ENCODE results near the gene PPP2R5A.

PPP2R5A gene

GRCh38 chr1:212346601-212347000, 61.4 kb downstream of the PPP2R5A start:
- peaks cover 8% of the 10 kb centered on the region for H3K4me1 ChIP-seq
- no peaks in the 10 kb centered on the region; the same call in 1 of the 2 replicates for H4K20me1 ChIP-seq
- no peak for TF ChIP-seq Cebpa-rat (IDR thresholded peaks at IDR 0.05)
- H3K36me3 ChIP-seq: peaks cover 79% of the 10 kb centered on the region
- no peak overlapping the region for H3K4me3 ChIP-seq
- no peak overlapping the region for H3K4me2 ChIP-seq
- H3K9ac ChIP-seq: no peak overlapping the region
- no peaks in the 10 kb centered on the region for H3K9me3 ChIP-seq
- H3K27ac ChIP-seq: no peak overlapping the region
- no peaks in the 10 kb centered on the region for H3K27me3 ChIP-seq

DNA sequence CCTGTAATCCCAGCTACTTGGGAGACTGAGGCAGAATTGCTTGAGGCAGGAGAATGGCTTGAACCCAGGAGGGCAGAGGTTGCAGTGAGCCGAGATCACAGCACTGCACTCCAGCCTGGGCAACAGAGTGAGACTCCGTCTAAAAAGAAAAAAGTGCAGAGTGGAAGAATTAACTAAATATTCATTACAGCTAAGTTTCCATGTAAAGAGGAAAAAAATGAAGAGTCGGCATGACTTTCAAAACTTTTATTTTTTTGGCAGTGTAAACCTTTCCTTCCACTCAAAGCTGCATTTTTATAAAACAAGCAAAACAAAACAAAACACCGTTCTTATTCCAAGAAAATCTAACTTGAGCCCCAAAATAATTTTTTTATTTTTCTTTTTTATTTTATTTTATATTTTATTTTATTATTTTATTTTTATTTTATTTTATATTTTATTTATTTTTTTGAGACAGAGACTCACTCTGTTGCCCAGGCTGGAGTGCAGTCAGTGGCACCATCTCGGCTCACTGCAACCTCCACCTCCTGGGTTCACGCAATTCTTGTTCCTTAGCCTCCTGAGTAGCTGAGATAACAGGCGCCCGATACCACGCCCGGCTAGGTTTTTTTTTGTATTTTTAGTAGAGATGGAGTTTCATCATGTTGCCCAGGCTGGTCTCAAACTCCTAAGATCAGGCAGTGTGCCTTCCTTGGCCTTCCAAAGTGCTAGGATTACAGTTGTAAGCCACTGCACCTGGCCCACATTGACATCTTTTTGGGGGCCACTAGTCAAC, 66.6 kb downstream of the PPP2R5A start:
- H3K27ac ChIP-seq: no peak overlapping the region
- H3K36me3 ChIP-seq: peaks cover 78% of the 10 kb centered on the region
- TF ChIP-seq Cebpa-rat (IDR thresholded peaks at IDR 0.05): no peak
- H3K9me3 ChIP-seq: no peaks in the 10 kb centered on the region
- H3K27me3 ChIP-seq: no peaks in the 10 kb centered on the region
- no peaks in the 10 kb centered on the region for H4K20me1 ChIP-seq
- H3K4me1 ChIP-seq: peaks cover 17% of the 10 kb centered on the region
- H3K9ac ChIP-seq: no peak overlapping the region
- H3K4me3 ChIP-seq: no peak overlapping the region
- no peak overlapping the region for H3K4me2 ChIP-seq

DNA sequence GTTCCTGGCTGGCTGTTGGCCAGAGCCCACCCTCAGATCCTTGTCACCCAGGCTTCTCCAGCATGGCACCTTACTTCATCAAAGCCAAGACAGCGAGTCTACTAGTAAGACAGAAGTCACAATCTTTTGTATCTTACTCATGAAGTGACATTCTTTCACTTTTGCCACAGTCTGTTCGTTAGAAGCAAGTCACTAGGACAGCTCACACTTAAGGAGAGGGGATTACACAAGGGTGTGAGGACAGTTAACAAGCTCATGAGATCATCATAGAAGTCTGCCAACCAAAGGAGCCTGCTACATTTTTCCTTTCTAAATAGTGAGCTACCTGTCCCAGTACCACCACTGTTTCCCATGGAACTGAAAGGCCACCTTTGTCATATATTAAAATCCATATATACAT, 68.0 kb downstream of the PPP2R5A start:
- no peak overlapping the region for H3K4me2 ChIP-seq
- no peaks in the 10 kb centered on the region for H4K20me1 ChIP-seq
- H3K4me1 ChIP-seq: peaks cover 31% of the 10 kb centered on the region
- H3K9me3 ChIP-seq: no peaks in the 10 kb centered on the region
- H3K27me3 ChIP-seq: no peaks in the 10 kb centered on the region
- TF ChIP-seq Cebpa-rat (IDR thresholded peaks at IDR 0.05): no peak
- no peak overlapping the region for H3K27ac ChIP-seq
- H3K36me3 ChIP-seq: peaks cover 75% of the 10 kb centered on the region
- H3K4me3 ChIP-seq: no peak overlapping the region
- no peak overlapping the region for H3K9ac ChIP-seq

DNA sequence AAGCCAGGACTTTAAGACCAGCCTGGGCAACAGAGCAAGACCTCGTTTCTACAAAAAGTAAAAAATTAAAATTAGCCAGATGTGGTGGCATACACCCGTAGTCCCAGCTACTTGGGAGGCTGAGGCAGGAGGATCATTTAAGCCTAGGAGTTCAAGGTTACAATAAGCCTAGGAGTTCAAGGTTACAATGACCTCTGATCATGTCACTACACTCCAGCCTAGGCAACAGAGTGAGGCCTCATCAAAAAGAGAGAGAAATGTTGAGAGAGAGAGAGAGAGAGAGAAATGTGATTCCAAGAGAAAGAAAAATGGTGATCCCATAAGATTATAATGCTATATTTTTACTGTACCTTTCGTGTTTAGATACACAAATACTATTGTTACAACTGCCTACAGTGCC, 69.3 kb downstream of the PPP2R5A start:
- Histone ChIP-seq H3K4me2 (no peak overlapping the region), H3K27me3 (no peaks in the 10 kb centered on the region), H3K27ac (no peak overlapping the region), H3K4me3 (no peak overlapping the region), H3K9me3 (no peaks in the 10 kb centered on the region), H3K36me3 (peaks cover 73% of the 10 kb centered on the region), H3K9ac (no peak overlapping the region), H4K20me1 (no peaks in the 10 kb centered on the region), H3K4me1 (peaks cover 44% of the 10 kb centered on the region)
- TF ChIP-seq Cebpa-rat (IDR thresholded peaks at IDR 0.05): no peak

DNA sequence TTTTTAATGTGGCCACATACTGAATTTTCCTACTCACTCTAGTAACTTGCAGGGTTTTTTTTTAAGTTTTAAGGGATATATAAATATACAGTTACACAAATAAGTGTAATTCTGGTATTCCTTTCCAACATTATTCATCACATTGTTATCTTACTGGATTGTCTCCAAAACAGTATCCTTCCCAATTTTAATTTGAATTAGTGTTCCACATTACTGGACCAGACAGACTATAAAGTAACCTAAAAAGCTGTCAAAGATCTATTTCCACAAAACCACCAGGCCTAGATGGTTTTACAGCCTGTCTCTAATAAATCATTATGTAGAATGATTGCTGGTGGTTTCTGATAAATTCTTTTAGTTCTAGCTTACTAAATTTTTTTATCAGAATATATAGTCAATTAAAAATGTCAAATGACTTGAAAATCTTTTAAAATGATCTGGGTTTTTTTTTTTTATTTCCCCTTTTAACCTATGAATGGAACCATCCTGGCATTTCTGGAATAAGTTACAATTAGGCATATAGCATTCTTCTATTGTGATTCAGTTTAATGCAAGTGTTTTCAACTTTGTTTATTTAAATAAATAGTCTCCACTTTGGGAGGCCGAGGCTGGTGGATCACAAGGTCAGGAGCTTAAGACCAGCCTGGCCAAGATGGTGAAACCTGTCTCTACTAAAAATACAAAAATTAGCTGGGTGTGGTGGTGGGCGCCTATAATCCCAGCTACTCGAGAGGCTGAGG, 70.2 kb downstream of the PPP2R5A start:
- peaks cover 43% of the 10 kb centered on the region for H3K4me1 ChIP-seq
- no peaks in the 10 kb centered on the region for H4K20me1 ChIP-seq
- H3K36me3 ChIP-seq: peaks cover 71% of the 10 kb centered on the region
- H3K27me3 ChIP-seq: no peaks in the 10 kb centered on the region
- TF ChIP-seq Cebpa-rat (IDR thresholded peaks at IDR 0.05): no peak
- no peaks in the 10 kb centered on the region for H3K9me3 ChIP-seq
- no peak overlapping the region for H3K4me3 ChIP-seq
- no peak overlapping the region for H3K27ac ChIP-seq
- H3K4me2 ChIP-seq: no peak overlapping the region
- no peak overlapping the region for H3K9ac ChIP-seq

- Histone ChIP-seq H3K36me3 (peaks cover 76% of the 10 kb centered on the region), H3K4me1 (peaks cover 51% of the 10 kb centered on the region), H3K4me3 (no peak overlapping the region), H3K27ac (no peak overlapping the region), H3K27me3 (no peaks in the 10 kb centered on the region), H4K20me1 (no peaks in the 10 kb centered on the region), H3K4me2 (no peak overlapping the region), H3K9me3 (no peaks in the 10 kb centered on the region), H3K9ac (no peak overlapping the region)
- no peak for TF ChIP-seq Cebpa-rat (IDR thresholded peaks at IDR 0.05)
Observed at GRCh38 chr1:212359794-212360479, 74.7 kb downstream of the PPP2R5A start.

- Histone ChIP-seq H3K9ac (no peak overlapping the region), H3K27me3 (no peaks in the 10 kb centered on the region), H3K9me3 (peaks cover 8% of the 10 kb centered on the region), H3K4me3 (no peak overlapping the region), H3K36me3 (peaks cover 99% of the 10 kb centered on the region), H4K20me1 (peaks cover 11% of the 10 kb centered on the region), H3K27ac (no peak overlapping the region), H3K4me1 (peaks cover 15% of the 10 kb centered on the region), H3K4me2 (no peak overlapping the region)
- no peak for TF ChIP-seq Cebpa-rat (IDR thresholded peaks at IDR 0.05)
Observed at GRCh38 chr1:212364985-212365384, 79.8 kb downstream of the PPP2R5A start.

- Histone ChIP-seq H3K27me3 (no peaks in the 10 kb centered on the region), H4K20me1 (peaks cover 11% of the 10 kb centered on the region), H3K4me2 (no peak overlapping the region), H3K4me1 (peaks cover 7% of the 10 kb centered on the region), H3K4me3 (no peak overlapping the region), H3K36me3 (peaks cover 99% of the 10 kb centered on the region), H3K27ac (peak overlapping the region; percentile 26; the same call in 1 of the 2 replicates), H3K9ac (no peak overlapping the region), H3K9me3 (peaks cover 8% of the 10 kb centered on the region)
- TF ChIP-seq Cebpa-rat (IDR thresholded peaks at IDR 0.05): no peak
Observed at GRCh38 chr1:212366901-212367300, 81.7 kb downstream of the PPP2R5A start.

DNA sequence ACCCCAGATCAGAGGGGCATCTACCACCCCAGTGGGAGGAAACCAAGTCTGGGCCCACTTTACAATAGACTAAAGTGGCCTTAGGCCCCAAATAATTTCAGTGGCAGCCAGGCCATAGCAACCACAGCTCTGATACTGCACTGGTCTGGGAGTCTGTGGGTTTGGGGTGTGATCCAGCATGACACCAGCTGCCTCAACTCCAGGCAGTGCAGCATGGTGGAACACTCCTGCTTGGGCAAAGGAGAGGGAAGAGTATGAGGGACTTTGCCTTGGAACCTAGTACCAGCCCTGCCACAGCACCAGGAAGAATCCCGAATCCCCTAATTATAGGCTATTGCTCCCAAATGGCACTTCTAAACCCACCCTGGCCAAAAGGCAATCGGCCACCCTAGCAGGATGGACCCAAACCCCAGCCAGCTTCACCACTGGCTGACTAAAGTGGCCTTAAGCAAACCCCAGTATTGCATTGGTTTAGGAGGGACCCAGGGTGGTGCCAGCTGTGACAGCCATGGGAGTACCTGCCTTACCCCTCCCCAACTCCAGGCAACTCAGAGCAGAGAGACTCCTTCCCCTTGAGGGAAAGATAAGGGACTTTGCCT, 82.4 kb downstream of the PPP2R5A start:
- Histone ChIP-seq H3K4me3 (no peak overlapping the region), H3K4me2 (no peak overlapping the region), H3K4me1 (0 out of 2 replicates have a peak, but pooled peaks cover under 1% of the 10 kb centered on the region), H3K27ac (peak overlapping the region; percentile 26; the same call in 1 of the 2 replicates), H4K20me1 (peaks cover 11% of the 10 kb centered on the region), H3K9ac (no peak overlapping the region), H3K9me3 (peaks cover 8% of the 10 kb centered on the region), H3K27me3 (no peaks in the 10 kb centered on the region), H3K36me3 (peaks cover 98% of the 10 kb centered on the region)
- no peak for TF ChIP-seq Cebpa-rat (IDR thresholded peaks at IDR 0.05)

All from BLaER1 (cell line).